H4 (cell line): ENCODE results near the gene AGAP1. TPM values are rescaled to one million over a fixed set of nuclear protein-coding genes. Genes with fewer than 3 reads are reported as not detected.

Experiments used
- DNase-seq: peaks from one replicate; pipeline ENCODE4 v3.0.0-alpha.2; 2015; ENCODE audit warnings: low spot score
- total RNA-seq: library from RNA; depleted of rRNA; stranded (reverse); fragments of >200 nt; shearing (Covaris generic); gene quantifications from 2 replicates; pipeline ENCODE4 v1.2.3, GENCODE V29; 2014

Gene AGAP1
- total RNA-seq, 1 experiment from 2014 or later: 7.0 TPM

- no peak for DNase-seq
Measured at GRCh38 chr2:235550378-235550760, 56.5 kb downstream of the AGAP1 start.

GRCh38 chr2:235550946-235551345, 57.1 kb downstream of the AGAP1 start:
- no peak for DNase-seq

GRCh38 chr2:235551965-235552364, 58.1 kb downstream of the AGAP1 start:
- DNase-seq: peak; percentile 63

GRCh38 chr2:235552671-235553070, 58.8 kb downstream of the AGAP1 start:
- DNase-seq: no peak

- no peak for DNase-seq
Measured at GRCh38 chr2:235553291-235553690, 59.4 kb downstream of the AGAP1 start.

DNA sequence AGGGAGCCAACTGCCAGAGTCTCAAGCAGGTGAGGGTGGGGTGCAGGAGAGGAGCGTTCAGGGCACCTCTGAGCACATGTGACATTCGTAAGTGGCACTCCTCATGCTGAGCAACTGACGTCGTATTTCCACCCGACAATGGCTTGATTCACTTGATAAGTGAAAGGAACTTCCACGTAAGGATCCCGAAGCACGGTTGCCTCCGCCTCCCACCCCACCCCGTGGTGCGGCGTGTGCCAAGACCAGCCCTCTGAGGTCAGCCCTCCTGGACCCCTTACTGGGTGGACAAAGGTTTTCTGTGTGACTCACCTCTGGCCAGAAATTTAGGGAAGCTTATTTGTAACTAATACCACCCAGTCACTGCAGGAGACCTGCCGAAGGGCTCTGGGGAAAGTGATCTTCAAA, 59.9 kb downstream of the AGAP1 start:
- no peak for DNase-seq

- no peak for DNase-seq
Measured at GRCh38 chr2:235554385-235554784, 60.5 kb downstream of the AGAP1 start.

DNA sequence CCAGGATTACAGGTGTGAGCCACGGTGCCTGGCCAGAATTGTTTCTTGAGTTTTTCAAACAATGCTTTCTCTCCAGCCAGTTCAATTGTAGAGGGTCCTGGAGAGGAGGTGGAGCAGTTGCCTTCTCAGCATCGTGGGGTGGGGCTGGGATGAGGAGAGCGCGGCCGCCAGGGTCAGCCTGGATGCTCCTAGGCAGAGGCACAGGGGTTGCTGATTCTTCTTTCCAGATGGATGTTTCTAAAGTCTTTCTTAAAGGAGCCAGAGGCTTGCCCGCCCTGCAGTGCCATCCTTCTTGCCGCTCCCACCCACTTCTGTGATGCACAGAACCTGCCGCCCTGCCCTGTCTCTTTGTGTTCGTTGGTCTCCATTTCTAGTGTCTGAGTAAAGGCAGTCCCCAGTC, 61.1 kb downstream of the AGAP1 start:
- DNase-seq: no peak

GRCh38 chr2:235555371-235555770, 61.5 kb downstream of the AGAP1 start:
- no peak for DNase-seq

GRCh38 chr2:235556086-235556485, 62.2 kb downstream of the AGAP1 start:
- no peak for DNase-seq

DNA sequence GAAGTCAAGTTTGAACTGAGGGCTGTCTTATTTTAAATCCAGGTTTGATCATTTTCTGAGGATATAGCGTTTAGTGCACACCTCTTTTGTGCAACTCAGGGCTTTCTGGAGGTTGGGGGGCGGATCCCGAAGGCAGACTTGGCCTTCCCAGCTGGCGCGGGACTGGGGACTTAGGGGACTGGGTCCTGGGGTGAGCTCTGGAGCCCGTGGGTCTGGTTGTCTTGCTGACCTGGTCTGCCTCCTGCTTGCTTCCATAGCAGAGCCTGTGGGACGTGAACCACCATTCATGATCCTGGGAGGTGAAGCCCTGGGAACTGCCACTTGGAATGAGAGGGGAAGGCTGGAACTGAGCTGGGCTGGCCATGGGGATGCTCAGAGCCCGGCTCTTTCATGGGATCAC, 63.1 kb downstream of the AGAP1 start:
- no peak for DNase-seq

GRCh38 chr2:235557903-235558302, 64.1 kb downstream of the AGAP1 start:
- no peak for DNase-seq

- DNase-seq: no peak
Measured at GRCh38 chr2:235558572-235558971, 64.7 kb downstream of the AGAP1 start.

- DNase-seq: no peak
Measured at GRCh38 chr2:235560345-235560744, 66.5 kb downstream of the AGAP1 start.

- DNase-seq: no peak
Measured at GRCh38 chr2:235561450-235561849, 67.6 kb downstream of the AGAP1 start.

DNA sequence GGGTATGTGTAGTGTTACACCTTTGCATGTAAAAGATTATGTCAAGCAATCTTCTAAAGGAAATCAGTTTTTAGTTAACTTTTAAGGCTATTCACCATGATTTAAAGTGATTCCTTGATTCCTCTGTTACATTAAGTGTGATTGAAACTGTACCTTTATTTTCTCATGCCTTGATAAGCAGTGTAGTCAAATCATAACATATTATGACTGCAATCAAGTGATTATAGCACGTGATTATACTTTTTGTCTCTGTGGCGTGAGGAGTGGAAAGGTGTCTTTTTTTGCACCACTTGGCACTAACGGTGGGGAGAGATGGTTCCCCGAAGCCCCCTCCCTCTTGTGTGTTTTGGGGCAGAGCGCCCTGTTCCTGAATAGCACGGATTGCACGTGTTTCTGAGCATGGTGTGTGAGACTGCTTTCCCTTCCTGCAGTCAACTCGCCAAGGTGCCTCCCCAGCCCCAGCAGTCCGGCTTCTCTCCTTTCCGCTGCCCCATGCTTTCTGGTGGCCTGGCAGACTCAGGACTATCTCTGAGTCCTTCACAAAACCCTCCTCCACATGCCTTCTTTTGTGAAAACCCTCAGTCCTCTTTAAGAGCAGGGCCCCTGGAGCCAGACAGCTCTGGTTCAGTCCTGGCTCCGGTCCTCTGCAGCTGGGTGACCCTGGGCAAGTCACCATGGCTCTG, 68.4 kb downstream of the AGAP1 start:
- DNase-seq: no peak

DNA sequence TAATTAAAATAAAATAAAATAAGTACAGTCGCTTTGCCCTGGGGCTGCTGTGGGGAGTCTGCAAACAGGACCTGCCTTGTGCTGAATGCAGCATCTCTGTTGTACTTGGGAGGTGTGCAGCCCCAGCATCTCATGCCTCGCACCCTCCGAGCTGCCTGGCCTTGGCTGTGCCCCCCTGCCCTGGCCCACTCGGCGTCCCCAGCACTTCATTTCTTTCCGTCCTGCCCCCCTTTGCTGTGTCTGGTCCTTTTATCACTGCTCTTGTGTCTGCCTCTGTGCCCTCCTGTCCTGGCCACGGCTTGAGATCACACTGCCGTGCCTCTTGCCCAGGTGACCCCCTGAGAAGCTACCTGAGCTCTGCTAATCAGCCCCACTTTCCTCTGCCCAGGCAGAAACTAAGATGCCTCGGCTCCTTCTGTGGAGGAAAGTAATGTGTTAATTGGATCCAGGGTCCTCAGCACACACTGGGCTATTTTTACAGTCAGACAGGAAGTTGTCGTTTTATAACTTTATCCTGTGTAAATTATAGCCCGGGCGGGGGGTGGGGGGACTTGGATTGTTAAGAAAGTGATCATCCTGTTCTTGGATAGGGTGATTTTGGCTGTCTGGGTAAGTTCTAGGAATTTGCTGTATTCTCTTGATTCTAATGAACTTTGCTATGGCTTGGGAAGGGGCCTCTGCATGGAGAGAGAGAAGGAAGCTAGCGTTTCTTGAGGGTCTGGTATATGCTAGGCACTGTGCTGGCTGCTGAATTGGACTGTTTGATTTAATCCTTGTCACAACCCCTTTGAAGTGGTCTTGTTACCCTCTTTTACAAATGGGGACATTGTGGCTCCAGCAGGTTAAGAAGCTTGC, 69.4 kb downstream of the AGAP1 start:
- no peak for DNase-seq

DNA sequence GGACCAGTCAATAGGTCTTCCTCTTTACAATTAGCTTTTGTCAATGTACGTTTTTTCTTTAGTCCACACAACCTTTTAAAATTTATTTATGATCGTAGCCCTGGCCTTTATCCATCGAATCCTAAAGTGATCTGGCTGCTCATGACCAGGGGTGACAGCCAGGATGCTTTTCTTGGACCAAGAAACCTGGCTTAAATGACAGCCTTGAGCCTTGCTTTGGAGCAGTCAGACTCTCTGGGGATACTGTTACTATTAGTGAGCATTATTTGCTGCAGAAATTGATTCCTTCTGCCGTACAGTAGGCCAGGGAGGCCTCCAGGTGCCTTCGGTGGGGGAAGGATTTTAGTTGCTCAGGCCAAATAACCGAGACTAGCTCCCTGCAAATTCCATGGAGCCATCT, 70.2 kb downstream of the AGAP1 start:
- no peak for DNase-seq

GRCh38 chr2:235564884-235565530, 71.2 kb downstream of the AGAP1 start:
- no peak for DNase-seq

- no peak for DNase-seq
Measured at GRCh38 chr2:235566415-235566814, 72.6 kb downstream of the AGAP1 start.

GRCh38 chr2:235566931-235567495, 73.2 kb downstream of the AGAP1 start:
- no peak for DNase-seq

DNA sequence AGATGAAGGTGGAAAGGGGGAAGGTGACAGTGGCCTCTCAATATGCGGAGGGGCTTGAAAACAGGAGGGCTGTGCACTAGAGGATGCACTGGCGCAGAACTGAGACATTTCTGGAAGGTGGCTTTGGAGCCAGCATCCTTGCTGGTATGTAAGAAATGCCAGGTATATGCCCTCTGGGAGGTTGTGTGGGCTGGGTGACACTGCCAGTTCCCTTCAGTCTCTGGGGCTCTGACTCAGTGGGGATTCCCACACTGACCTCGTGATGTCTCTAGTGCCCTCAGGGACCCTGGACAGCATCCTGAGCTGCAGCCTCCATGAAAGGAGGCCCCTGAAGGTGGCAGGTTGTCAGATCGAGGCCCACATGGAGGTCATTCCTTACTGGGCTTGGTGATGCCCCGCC, 74.0 kb downstream of the AGAP1 start:
- no peak for DNase-seq
